ENCODE measurements around the gene ANO9. TPM values are rescaled to one million over a fixed set of nuclear protein-coding genes. Genes with fewer than 3 reads are reported as not detected.
A peak's percentile ranks its signal among the peaks of the same experiment; 100 is the strongest.

The ANO9 gene, protein sequence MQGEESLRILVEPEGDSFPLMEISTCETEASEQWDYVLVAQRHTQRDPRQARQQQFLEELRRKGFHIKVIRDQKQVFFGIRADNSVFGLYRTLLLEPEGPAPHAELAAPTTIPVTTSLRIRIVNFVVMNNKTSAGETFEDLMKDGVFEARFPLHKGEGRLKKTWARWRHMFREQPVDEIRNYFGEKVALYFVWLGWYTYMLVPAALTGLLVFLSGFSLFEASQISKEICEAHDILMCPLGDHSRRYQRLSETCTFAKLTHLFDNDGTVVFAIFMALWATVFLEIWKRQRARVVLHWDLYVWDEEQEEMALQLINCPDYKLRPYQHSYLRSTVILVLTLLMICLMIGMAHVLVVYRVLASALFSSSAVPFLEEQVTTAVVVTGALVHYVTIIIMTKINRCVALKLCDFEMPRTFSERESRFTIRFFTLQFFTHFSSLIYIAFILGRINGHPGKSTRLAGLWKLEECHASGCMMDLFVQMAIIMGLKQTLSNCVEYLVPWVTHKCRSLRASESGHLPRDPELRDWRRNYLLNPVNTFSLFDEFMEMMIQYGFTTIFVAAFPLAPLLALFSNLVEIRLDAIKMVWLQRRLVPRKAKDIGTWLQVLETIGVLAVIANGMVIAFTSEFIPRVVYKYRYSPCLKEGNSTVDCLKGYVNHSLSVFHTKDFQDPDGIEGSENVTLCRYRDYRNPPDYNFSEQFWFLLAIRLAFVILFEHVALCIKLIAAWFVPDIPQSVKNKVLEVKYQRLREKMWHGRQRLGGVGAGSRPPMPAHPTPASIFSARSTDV
- under 1 TPM; 0.57 to 0.93 TPM for total RNA-seq
- long read RNA-seq, donor 1: 0 reads
- long read RNA-seq, donor 2, partial matches to known transcripts: 0 of 1 reads
- long read RNA-seq, donor 2, other reads (novel, unspliced or antisense): 1 of 1 reads

DNA sequence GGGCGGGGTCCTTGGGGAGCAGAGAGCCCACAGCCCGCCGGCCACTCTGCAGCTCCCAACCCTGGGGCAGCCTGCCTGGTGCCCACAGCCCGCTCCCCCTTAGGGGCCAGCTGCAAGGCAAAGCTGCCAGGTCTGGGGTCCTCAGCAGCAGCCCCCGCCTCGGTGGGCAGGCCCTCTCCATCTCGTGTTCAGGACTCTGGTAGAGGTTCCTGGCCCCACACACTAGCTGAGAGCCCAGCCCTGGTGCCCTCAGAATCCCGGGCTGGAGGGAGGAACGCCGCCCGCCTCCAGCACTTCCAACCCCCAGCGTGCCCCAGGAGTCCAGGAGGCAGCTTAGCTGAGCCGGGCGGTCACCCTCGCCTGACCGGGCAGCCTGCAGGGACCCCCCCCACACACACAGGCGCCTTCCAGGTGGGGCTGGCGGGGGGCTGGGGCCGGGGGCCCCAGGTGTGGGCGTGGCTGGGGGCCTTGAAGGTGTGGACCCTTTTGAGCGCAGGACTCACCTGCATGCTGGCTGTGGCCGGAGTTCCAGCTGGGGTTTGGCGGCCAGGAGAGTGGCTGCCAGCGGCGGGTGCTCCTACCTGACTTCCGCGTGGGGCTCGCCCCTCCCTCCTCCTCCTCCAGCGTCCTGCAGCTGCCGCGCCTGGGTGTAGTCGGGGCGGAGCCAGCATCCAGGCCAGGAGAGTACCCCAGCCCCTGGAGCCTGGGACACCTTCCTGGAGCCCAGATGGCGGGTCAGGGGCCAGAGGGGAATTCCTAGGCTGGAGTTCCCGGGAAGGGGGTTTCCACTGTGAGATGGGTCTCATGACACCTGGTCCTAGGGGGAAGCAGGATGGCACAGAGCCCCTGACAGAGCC is at the start of gene ANO9:
TSS of gene ANO9 (minus strand) at position 594 of the 857 bp plus-strand sequence. CDS start at position 509, 85 bp downstream.
- intact Hi-C loops (cut with DNase I): no loop called here
- no peak for DNase-seq (ENCODE audit: low spot score)

DNA sequence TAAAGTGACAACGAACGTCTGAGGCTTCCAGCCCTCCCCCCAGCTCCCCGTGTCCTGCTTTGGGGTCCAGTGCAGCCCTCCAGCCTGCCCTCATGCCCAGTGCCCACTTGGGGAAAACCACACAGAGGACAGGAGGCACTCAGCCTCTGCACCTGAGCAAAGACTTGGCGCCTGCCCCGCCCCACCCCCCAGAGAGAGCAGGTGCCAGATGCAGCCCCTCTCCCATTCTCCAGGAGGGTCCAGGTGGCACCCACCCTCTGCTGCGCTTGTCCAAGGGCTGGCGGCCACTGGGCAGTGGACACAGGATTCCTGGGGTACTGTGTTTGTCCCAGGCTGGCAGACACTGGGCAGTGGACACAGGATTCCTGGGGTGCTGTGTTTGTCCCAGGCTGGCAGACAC is 49.5 kb upstream of the ANO9 start:
- no peak for DNase-seq (ENCODE audit: low spot score)
- intact Hi-C loops (cut with DNase I): no loop called here

DNA sequence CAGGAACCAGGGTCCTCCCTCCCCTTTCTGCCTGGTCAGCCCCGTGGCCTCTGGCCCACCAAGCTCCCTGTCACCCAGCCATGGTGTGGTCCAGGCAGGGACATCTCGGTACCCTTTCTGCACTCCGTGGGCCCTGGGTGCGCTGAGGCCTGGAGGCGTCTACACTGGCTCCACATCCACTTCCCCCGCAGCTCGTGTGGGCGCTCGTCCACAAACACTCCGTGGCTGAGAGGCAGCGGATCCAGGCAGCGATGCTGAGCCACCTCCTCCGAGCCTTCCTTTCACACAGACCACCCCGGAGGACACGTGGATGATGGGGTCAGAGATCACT is 49.1 kb upstream of the ANO9 start:
- intact Hi-C loops (cut with DNase I): no loop called here
- DNase-seq (ENCODE audit: low spot score): no peak

DNA sequence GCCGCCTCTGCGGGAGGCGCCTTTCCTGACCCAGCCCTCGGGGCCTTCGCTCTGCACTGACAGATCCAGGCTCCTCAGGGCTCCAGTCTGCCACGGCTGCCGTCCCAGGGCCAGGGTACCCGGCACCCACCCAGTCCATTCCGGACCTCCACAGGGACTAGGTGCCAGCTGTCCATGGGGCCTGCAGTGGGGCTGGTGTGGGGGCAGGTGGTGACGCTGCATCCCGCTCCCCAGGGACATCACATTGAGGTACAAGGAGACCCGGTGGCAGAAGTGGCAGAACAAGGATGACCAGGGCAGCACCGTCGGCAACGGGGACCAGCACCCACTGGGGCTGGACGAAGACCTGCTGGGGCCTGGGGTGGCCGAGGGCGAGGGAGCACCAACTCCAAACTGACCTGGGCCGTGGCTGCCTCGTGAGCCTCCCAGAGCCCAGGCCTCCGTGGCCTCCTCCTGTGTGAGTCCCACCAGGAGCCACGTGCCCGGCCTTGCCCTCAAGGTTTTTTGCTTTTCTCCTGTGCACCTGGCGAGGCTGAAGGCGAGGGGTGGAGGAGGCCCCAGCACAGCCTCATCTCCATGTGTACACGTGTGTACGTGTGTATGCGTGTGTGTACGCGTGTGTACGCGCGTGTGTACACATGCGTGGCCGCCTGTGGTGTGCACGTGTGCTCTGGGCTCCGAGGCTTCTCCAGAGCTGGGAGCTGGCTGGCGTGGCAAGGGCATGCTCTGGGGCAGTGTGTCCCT is 48.5 kb upstream of the ANO9 start:
- intact Hi-C loops (cut with DNase I): no loop called here
- DNase-seq (ENCODE audit: low spot score): no peak

DNA sequence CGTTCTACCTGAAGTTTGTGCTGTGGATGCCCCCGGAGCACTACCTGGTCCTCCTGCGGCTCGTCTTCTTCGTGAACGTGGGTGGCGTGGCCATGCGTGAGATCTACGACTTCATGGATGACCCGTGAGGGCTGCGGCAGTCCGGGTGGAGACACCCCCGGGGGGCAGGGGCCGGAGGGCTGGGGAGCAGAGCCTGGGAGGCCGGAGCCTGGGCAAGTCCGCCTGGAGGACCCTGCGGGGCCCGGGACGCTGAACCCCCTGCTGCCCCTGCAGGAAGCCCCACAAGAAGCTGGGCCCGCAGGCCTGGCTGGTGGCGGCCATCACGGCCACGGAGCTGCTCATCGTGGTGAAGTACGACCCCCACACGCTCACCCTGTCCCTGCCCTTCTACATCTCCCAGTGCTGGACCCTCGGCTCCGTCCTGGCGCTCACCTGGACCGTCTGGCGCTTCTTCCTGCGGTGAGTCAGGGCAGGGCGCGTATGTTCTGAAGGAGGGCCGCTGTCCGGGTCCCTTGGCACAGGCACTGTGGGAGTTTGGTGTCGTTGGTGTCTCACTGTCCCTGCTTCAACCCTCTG is 47.9 kb upstream of the ANO9 start:
- no peak for DNase-seq (ENCODE audit: low spot score)
- intact Hi-C loops (cut with DNase I): no loop called here

DNA sequence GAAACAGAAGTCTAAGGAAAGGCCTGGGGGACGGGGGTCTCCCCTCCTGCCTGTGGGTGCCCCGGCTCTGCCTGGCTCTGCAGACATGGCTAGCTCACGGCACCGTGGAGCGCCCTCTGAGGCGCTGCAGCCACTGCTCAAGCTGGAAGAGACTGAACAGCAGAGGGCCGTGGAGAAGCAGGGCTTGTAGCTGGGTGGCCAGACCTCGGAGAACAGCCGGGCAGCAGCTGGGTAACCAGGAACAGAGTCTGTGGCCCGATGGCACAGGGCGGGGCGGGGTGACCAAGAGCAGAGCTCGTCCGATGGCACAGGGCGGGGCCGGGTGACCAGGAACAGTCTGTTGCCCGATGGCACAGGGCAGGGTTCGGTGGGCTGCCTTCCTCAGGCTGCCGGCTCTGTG is 47.2 kb upstream of the ANO9 start:
- intact Hi-C loops (cut with DNase I): no loop called here

DNA sequence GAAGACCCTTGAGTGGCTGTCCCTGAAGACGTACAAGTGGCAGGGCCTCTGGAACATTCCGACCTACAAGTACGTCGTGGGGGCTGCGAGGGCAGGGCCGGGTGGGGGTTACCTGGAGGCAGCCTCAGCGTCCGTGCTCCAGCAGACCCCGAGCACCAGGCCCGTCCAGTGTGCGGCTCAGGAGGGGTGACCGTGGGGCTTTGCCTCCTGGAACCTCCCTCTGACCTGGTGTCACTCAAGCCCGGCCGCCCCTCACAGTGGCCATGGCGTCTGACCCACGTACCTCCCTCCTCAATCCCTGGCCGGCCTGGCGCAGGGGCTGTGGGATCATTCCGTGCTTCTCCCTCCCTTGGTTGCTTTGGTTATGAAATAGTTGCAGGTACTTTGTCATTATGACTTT is 46.8 kb upstream of the ANO9 start:
- DNase-seq (ENCODE audit: low spot score): no peak
- intact Hi-C loops (cut with DNase I): no loop called here

More for the DNA sequence above, 47.2 kb upstream of the ANO9 start:
- no peak for DNase-seq (ENCODE audit: low spot score)

DNA sequence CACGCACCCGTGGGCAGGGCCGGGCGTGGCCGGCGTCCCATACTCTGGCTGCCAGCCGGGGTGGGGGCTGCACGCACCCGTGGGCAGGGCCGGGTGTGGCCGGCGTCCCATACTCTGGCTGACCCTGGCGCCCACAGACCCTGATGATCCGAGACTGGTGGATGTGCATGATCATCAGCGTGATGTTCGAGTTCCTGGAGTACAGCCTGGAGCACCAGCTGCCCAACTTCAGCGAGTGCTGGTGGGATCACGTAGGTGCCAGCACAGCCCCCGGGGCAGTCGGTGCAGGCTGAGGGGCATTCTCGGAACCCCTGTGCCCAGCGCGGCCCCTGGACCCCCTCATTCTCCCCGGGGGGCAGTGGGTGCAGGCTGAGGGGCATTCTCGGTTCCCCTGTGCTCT is 46.3 kb upstream of the ANO9 start:
- intact Hi-C loops (cut with DNase I): no loop called here
- DNase-seq (ENCODE audit: low spot score): no peak

DNA sequence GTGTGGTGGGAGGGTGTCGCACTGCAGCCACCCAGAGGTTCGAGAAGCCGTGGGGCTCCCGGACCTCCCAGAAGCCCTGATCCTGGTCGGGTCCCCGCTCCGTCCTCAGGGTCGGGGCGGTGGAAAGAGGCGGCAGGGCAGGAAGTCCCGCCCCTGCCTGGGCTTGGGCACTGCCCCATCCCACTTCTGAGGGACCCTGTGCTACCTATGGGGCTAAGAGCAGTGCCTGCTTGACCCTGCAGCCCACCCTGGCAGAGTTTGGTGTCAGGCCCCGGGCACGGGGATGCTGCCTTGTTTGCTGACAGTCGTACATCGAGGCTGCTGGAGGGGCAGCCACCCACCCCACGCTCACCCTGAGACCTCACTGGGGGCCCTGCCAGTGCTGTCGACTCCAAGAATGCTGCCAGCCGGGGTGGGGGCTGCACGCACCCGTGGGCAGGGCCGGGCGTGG is 45.8 kb upstream of the ANO9 start:
- intact Hi-C loops (cut with DNase I): no loop called here
- no peak for DNase-seq (ENCODE audit: low spot score)

DNA sequence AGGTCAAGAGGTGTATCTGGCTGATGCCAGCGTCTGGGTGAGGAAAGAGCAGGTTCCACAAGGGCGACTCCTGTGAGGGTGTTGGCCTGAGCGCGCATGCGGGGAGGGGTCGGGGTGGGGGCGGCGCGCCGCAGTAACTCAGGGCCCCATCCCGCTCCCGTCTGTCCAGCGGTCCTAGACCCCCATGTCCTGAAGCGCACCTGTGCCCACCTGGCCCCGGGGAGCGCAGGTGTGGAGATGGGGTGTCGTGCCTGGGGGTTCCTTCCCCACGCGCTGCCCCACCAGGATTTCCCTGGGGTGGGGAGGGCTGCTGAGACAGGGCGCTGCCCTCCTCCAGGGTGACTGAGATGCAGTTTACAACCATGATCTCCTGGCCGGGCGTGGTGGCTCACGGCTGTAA is 44.4 kb upstream of the ANO9 start:
- intact Hi-C loops (cut with DNase I): no loop called here
- no peak for DNase-seq (ENCODE audit: low spot score)

DNA sequence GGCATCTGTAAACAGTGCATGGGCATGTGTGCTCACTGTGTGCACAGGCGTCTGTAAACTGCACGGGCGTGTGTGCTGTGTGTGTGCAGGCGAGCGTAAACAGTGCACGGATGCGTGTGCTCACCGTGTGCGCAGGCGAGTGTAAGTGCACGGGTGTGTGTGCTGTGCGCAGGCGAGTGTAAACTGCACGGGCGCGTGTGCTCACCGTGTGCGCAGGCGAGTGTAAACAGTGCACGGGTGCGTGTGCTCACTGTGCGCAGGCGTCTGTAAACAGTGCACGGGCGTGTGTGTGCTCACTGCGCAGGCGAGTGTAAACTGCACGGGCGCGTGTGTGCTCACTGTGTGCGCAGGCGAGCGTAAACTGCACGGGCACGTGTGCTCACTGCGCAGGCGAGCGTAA is 42.8 kb upstream of the ANO9 start:
- intact Hi-C loops (cut with DNase I): no loop called here
- no peak for DNase-seq (ENCODE audit: low spot score)

DNA sequence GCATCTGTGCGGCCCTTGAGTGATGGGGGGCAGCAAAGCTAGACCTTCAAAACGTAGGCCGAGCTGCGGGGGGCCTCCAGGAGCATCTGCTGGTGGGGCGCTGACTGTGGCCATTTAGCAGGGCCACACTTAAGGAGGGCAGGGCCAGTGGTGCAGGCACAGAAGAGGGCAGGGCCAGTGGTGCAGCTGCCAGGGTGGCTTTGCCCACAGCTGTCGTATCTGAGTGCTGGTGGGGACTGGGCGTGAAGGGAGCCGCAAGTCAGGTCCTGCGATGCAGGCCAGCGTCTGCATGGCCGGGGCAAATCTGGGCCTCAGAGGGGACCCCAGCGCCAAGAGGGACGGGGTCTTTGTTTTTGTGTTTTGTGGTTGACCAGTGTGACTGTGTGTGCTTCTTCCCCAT is 37.5 kb upstream of the ANO9 start:
- DNase-seq (ENCODE audit: low spot score): no peak

DNA sequence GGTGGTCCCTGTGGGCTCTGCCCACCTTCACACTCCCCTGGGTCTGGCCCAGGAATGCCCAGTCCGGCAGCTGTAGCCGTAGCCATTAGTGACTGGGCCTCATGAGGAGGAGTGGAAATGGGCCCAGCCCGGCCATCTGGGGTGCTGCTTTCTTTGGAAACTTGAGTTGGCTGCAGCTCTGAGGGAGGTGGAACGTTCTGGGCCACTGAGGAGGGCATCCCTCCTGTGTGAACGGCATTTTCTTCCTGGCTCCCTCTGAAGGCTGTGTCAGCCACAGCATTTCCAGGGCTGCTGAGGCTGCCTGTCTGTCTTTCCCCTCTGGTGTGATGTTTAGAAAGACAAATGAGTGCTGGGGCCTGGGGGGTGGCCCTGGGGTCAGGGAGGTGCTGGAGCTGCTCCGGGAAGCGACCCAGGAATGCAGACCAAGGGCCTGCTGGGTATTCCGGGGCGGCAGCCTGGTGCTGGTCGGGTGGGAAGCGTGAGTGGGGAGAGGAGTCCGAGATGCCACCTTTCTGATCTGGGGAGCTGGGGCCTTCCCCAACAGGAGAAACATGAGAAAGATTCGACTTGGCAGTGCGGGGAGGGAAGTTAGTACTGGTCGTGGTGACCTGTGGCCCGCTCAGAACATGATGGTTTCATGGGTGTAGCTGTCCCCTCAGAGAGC is 35.4 kb upstream of the ANO9 start:
- DNase-seq (ENCODE audit: low spot score): no peak
- intact Hi-C loops (cut with DNase I): no loop called here

More for the DNA sequence above, 37.5 kb upstream of the ANO9 start:
- intact Hi-C loops (cut with DNase I): no loop called here

DNA sequence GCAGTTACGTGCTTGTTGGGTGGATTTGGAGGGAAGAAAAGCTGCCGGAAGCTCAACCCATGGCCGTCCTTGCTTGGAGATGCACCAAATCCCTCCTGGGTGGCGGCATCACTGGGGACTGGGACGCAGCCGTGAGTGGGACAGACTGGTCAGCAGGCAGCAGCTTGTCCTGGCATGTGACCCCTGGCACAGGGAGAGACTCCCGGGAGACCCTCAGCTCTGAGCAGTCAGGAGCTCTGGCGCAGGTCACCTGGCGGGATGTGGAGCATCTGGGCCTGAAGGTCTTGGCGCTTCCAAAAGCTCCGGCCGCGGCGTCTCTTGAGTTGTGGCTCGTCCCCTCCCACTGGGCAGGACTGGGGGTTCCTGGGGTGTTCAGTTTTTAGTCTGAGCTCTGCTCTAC is 34.6 kb upstream of the ANO9 start:
- intact Hi-C loops (cut with DNase I): no loop called here
- no peak for DNase-seq (ENCODE audit: low spot score)

DNA sequence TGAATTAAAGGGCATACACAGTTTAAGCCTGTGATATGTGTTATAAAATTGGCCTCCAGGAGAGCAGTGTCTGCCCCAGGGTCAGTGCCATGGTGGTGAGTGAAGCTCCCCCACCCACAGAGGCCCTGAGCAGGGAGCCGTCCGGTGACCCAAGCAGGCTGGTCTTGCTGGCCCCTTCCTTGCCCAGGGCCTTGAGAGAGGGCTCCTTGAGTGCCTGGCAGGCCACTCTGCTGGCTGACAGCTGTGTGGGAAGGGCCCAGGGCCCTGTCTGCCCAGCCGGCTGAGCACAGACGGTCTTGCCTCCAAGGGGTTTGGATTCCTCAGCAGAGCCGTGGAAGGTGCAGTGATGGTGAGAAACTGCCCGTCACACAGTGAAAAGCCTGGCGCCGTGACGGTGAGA is 34.1 kb upstream of the ANO9 start:
- DNase-seq (ENCODE audit: low spot score): no peak
- intact Hi-C loops (cut with DNase I): no loop called here

DNA sequence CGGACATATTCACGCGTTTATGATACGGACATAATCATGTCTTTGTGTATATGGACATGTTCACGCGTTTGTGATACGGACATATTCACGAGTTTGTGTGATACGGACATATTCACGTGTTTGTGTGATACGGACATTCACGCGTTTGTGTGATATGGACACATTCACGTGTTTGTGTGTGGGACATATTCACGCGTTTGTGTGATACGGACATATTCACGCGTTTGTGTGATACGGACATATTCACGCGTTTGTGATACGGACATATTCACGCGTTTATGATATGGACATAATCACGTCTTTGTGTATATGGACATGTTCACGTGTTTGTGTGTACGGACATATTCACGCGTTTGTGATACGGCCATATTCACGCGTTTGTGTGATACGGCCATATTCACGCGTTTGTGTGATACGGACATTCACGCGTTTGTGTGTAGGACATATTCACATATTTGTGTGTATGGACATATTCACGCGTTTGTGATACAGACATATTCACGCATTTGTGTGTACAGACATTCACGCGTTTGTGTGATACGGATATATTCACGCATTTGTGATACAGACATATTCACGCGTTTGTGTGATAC is 33.2 kb upstream of the ANO9 start:
- DNase-seq (ENCODE audit: low spot score): no peak
- intact Hi-C loops (cut with DNase I): no loop called here

DNA sequence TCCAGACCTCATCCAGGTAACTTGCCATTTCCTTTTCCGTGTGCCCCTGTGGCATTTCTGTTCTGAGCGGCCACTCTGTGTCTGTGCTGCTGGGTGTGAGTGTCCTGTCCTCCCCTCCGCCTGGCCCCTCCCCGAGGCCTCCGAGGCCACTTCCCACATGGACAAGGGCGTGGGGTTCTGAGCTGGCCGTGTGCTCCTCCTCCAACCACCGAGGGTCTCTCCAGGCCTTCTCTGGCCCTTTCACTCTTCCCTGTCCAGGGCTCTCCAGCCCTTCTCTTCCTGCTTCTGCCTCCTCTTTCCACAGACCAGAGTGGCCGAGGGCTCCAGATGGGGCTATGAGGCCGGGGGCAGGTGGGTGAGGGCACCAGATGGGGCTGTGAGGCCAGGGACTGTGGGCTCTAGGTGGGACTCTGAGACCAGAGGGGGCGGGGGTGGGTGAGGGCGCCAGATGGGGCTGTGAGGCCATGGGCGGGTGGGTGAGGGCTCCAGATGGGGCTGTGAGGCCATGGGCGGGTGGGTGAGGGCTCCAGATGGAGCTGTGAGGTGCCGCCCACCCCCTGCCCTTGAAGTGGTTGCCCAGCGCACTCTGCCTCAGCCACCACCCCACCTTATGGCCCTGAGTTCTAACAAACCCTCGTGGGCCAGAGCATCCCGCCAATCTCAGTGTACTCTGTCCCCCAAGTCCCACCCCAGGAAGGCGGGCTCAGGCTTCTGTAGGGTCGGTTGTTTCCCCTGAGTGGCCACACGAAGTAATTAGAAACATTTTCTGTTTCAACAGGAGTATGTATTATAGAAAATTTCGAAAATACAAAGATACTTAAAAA is 32.4 kb upstream of the ANO9 start:
- intact Hi-C loops (cut with DNase I): no loop called here

More for the DNA sequence above, 32.4 kb upstream of the ANO9 start:
- peak; percentile 52 for DNase-seq (ENCODE audit: low spot score)
